ENCODE measurements around the gene ZBTB7C.
A peak's percentile ranks its signal among the peaks of the same experiment; 100 is the strongest.

- TF ChIP-seq CTCF (conservative IDR thresholded peaks at IDR 0.05; ENCODE audit: low read depth, low read length) (0 out of 2 replicates have a peak, but pooled peaks have one; percentile 41), EZH2 (IDR thresholded peaks at IDR 0.05; ENCODE audit: borderline replicate concordance, low read depth, low read length, poor library complexity, severe bottlenecking) (no peak)
Measured at GRCh38 chr18:48023334-48024008, 385.7 kb downstream of the ZBTB7C start.
